TTC549 (cell line): ENCODE results near the gene FGF14.
"Not testable (repeated sequence)": the region's sequence is repeated elsewhere in the genome, so short reads cannot be mapped to it uniquely, and the experiment has no call there.

Experiments
- FAIRE-seq: peaks from 2 replicates; lab custom pipeline; 2012; peaks lifted over from hg19 to GRCh38; lab: Jason Lieb, UNC

FGF14 gene

GRCh38 chr13:102033857-102034331 lies 368.0 kb downstream of the FGF14 start:
- no peak for FAIRE-seq

- FAIRE-seq: no peak
Observed at GRCh38 chr13:102033386-102033785, 368.5 kb downstream of the FGF14 start.

GRCh38 chr13:102028868-102029267 lies 373.0 kb downstream of the FGF14 start:
- no peak for FAIRE-seq

- no peak for FAIRE-seq
Observed at GRCh38 chr13:102028206-102028605, 373.6 kb downstream of the FGF14 start.

- no peak for FAIRE-seq
Observed at GRCh38 chr13:102021777-102022176, 380.1 kb downstream of the FGF14 start.

- FAIRE-seq: no peak
Observed at GRCh38 chr13:102020611-102021216, 381.1 kb downstream of the FGF14 start.

GRCh38 chr13:102018716-102019115 lies 383.1 kb downstream of the FGF14 start:
- FAIRE-seq: no peak

GRCh38 chr13:102017248-102017647 lies 384.6 kb downstream of the FGF14 start:
- FAIRE-seq: no peak

GRCh38 chr13:102012299-102013293 lies 389.3 kb downstream of the FGF14 start:
- no peak for FAIRE-seq

GRCh38 chr13:102011455-102011854 lies 390.4 kb downstream of the FGF14 start:
- FAIRE-seq: not testable (repeated sequence)

GRCh38 chr13:102003848-102004570 lies 397.8 kb downstream of the FGF14 start:
- no peak for FAIRE-seq

GRCh38 chr13:102002287-102002686 lies 399.6 kb downstream of the FGF14 start:
- no peak for FAIRE-seq

GRCh38 chr13:102000764-102001163 lies 401.1 kb downstream of the FGF14 start:
- no peak for FAIRE-seq

GRCh38 chr13:101998129-101998528 lies 403.7 kb downstream of the FGF14 start:
- no peak for FAIRE-seq

- FAIRE-seq: no peak
Observed at GRCh38 chr13:101996954-101997353, 404.9 kb downstream of the FGF14 start.

GRCh38 chr13:101989798-101990350 lies 412.0 kb downstream of the FGF14 start:
- no peak for FAIRE-seq

- FAIRE-seq: no peak
Observed at GRCh38 chr13:101988140-101988539, 413.7 kb downstream of the FGF14 start.

GRCh38 chr13:101986316-101986715 lies 415.5 kb downstream of the FGF14 start:
- no peak for FAIRE-seq

GRCh38 chr13:101985321-101985720 lies 416.5 kb downstream of the FGF14 start:
- FAIRE-seq: no peak

GRCh38 chr13:101982903-101983302 lies 418.9 kb downstream of the FGF14 start:
- FAIRE-seq: no peak

- FAIRE-seq: no peak
Observed at GRCh38 chr13:101979825-101980224, 422.0 kb downstream of the FGF14 start.

- FAIRE-seq: no peak
Observed at GRCh38 chr13:101978552-101979315, 423.1 kb downstream of the FGF14 start.
